Measurements from ENCODE around the gene ZBTB16. TPM values are rescaled to one million over a fixed set of nuclear protein-coding genes. Genes with fewer than 3 reads are reported as not detected.

Gene ZBTB16
- total RNA-seq, 1 experiment from 2014 or later, result not detected

GRCh38 chr11:114090225-114090910 lies 30.9 kb downstream of the ZBTB16 start:
- H3K36me3 ChIP-seq (replicated peaks; ENCODE audit: control insufficient read depth, insufficient read depth, low read length), result no peaks in the 10 kb centered on the region
- H3K4me3 ChIP-seq (ENCODE audit: insufficient read depth, low read depth, low read length), result no peak overlapping the region
- H3K27me3 ChIP-seq (ENCODE audit: control insufficient read depth, insufficient read depth, low read length), result no peaks in the 10 kb centered on the region; the same call in 1 of the 2 replicates
- DNase-seq, result no peak

- H3K4me3 ChIP-seq (ENCODE audit: insufficient read depth, low read depth, low read length), result no peak overlapping the region
- H3K27me3 ChIP-seq (ENCODE audit: control insufficient read depth, insufficient read depth, low read length), result no peaks in the 10 kb centered on the region; the same call in 1 of the 2 replicates
- no peaks in the 10 kb centered on the region for H3K36me3 ChIP-seq (replicated peaks; ENCODE audit: control insufficient read depth, insufficient read depth, low read length)
- DNase-seq, result no peak
These were observed 31.5 kb downstream of the ZBTB16 start for GRCh38 chr11:114090976-114091375.

GRCh38 chr11:114091516-114092397 lies 32.2 kb downstream of the ZBTB16 start:
- no peaks in the 10 kb centered on the region for H3K36me3 ChIP-seq (replicated peaks; ENCODE audit: control insufficient read depth, insufficient read depth, low read length)
- no peak overlapping the region for H3K4me3 ChIP-seq (ENCODE audit: insufficient read depth, low read depth, low read length)

GRCh38 chr11:114092478-114092877 lies 33.0 kb downstream of the ZBTB16 start:
- Histone ChIP-seq H3K4me3 (ENCODE audit: insufficient read depth, low read depth, low read length) (no peak overlapping the region), H3K36me3 (replicated peaks; ENCODE audit: control insufficient read depth, insufficient read depth, low read length) (no peaks in the 10 kb centered on the region), H3K27me3 (ENCODE audit: control insufficient read depth, insufficient read depth, low read length) (no peaks in the 10 kb centered on the region)
- DNase-seq, result no peak

More at GRCh38 chr11:114091516-114092397, 32.2 kb downstream of the ZBTB16 start:
- DNase-seq, result peak; percentile 57
- H3K27me3 ChIP-seq (ENCODE audit: control insufficient read depth, insufficient read depth, low read length), result no peaks in the 10 kb centered on the region; the same call in 1 of the 2 replicates

- Histone ChIP-seq H3K4me3 (ENCODE audit: insufficient read depth, low read depth, low read length) (no peak overlapping the region), H3K36me3 (replicated peaks; ENCODE audit: control insufficient read depth, insufficient read depth, low read length) (no peaks in the 10 kb centered on the region), H3K27me3 (ENCODE audit: control insufficient read depth, insufficient read depth, low read length) (no peaks in the 10 kb centered on the region)
- no peak for DNase-seq
These were observed 33.4 kb downstream of the ZBTB16 start for GRCh38 chr11:114092953-114093352.

GRCh38 chr11:114094516-114094915 lies 35.0 kb downstream of the ZBTB16 start:
- Histone ChIP-seq H3K36me3 (replicated peaks; ENCODE audit: control insufficient read depth, insufficient read depth, low read length) (no peaks in the 10 kb centered on the region), H3K27me3 (ENCODE audit: control insufficient read depth, insufficient read depth, low read length) (no peaks in the 10 kb centered on the region), H3K4me3 (ENCODE audit: insufficient read depth, low read depth, low read length) (no peak overlapping the region)
- no peak for DNase-seq

GRCh38 chr11:114095899-114096298 lies 36.4 kb downstream of the ZBTB16 start:
- no peaks in the 10 kb centered on the region for H3K36me3 ChIP-seq (replicated peaks; ENCODE audit: control insufficient read depth, insufficient read depth, low read length)
- no peak for DNase-seq
- H3K27me3 ChIP-seq (ENCODE audit: control insufficient read depth, insufficient read depth, low read length), result no peaks in the 10 kb centered on the region
- no peak overlapping the region for H3K4me3 ChIP-seq (ENCODE audit: insufficient read depth, low read depth, low read length)

- Histone ChIP-seq H3K4me3 (ENCODE audit: insufficient read depth, low read depth, low read length) (no peak overlapping the region), H3K36me3 (replicated peaks; ENCODE audit: control insufficient read depth, insufficient read depth, low read length) (no peaks in the 10 kb centered on the region), H3K27me3 (ENCODE audit: control insufficient read depth, insufficient read depth, low read length) (no peaks in the 10 kb centered on the region)
- no peak for DNase-seq
These were observed 38.3 kb downstream of the ZBTB16 start for GRCh38 chr11:114097832-114098231.

GRCh38 chr11:114098927-114099326 lies 39.4 kb downstream of the ZBTB16 start:
- no peaks in the 10 kb centered on the region for H3K27me3 ChIP-seq (ENCODE audit: control insufficient read depth, insufficient read depth, low read length)
- no peak for DNase-seq
- H3K4me3 ChIP-seq (ENCODE audit: insufficient read depth, low read depth, low read length), result no peak overlapping the region
- no peaks in the 10 kb centered on the region for H3K36me3 ChIP-seq (replicated peaks; ENCODE audit: control insufficient read depth, insufficient read depth, low read length)

GRCh38 chr11:114099392-114100178 lies 40.1 kb downstream of the ZBTB16 start:
- no peak overlapping the region for H3K4me3 ChIP-seq (ENCODE audit: insufficient read depth, low read depth, low read length)
- no peak for DNase-seq
- no peaks in the 10 kb centered on the region for H3K36me3 ChIP-seq (replicated peaks; ENCODE audit: control insufficient read depth, insufficient read depth, low read length)
- no peaks in the 10 kb centered on the region for H3K27me3 ChIP-seq (ENCODE audit: control insufficient read depth, insufficient read depth, low read length)

- Histone ChIP-seq H3K4me3 (ENCODE audit: insufficient read depth, low read depth, low read length) (no peak overlapping the region), H3K36me3 (replicated peaks; ENCODE audit: control insufficient read depth, insufficient read depth, low read length) (no peaks in the 10 kb centered on the region), H3K27me3 (ENCODE audit: control insufficient read depth, insufficient read depth, low read length) (no peaks in the 10 kb centered on the region; the same call in 1 of the 2 replicates)
- no peak for DNase-seq
These were observed 43.7 kb downstream of the ZBTB16 start for GRCh38 chr11:114102993-114103896.

- H3K27me3 ChIP-seq (ENCODE audit: control insufficient read depth, insufficient read depth, low read length), result no peaks in the 10 kb centered on the region; the same call in 1 of the 2 replicates
- DNase-seq, result no peak
- no peaks in the 10 kb centered on the region for H3K36me3 ChIP-seq (replicated peaks; ENCODE audit: control insufficient read depth, insufficient read depth, low read length)
- no peak overlapping the region for H3K4me3 ChIP-seq (ENCODE audit: insufficient read depth, low read depth, low read length)
These were observed 46.1 kb downstream of the ZBTB16 start for GRCh38 chr11:114105611-114106010.

GRCh38 chr11:114106047-114106446 lies 46.5 kb downstream of the ZBTB16 start:
- no peak overlapping the region for H3K4me3 ChIP-seq (ENCODE audit: insufficient read depth, low read depth, low read length)
- no peaks in the 10 kb centered on the region; the same call in 1 of the 2 replicates for H3K27me3 ChIP-seq (ENCODE audit: control insufficient read depth, insufficient read depth, low read length)
- no peaks in the 10 kb centered on the region for H3K36me3 ChIP-seq (replicated peaks; ENCODE audit: control insufficient read depth, insufficient read depth, low read length)
- no peak for DNase-seq
